ENCODE data around the gene TCTN1.
A peak's percentile ranks its signal among the peaks of the same experiment; 100 is the strongest.

Gene TCTN1

GRCh38 chr12:110683888-110684287 is 70.0 kb downstream of the TCTN1 start:
- no peak for DNase-seq (ENCODE audit: low spot score)

GRCh38 chr12:110684312-110684836 is 70.4 kb downstream of the TCTN1 start:
- DNase-seq (ENCODE audit: low spot score) = no peak

GRCh38 chr12:110686294-110686903 is 72.5 kb downstream of the TCTN1 start:
- no peak for DNase-seq (ENCODE audit: low spot score)

- DNase-seq (ENCODE audit: low spot score) = no peak
These were observed 73.7 kb downstream of the TCTN1 start for GRCh38 chr12:110687396-110688169.

- no peak for DNase-seq (ENCODE audit: low spot score)
These were observed 74.7 kb downstream of the TCTN1 start, which contains the start of gene HVCN1 for GRCh38 chr12:110688446-110689280. TSS of gene HVCN1 (minus strand) at chr12:110689115. CDS start at chr12:110683245, 5,870 bp downstream.

GRCh38 chr12:110689281-110690126 is 75.6 kb downstream of the TCTN1 start:
- no peak for DNase-seq (ENCODE audit: low spot score)

- DNase-seq (ENCODE audit: low spot score) = no peak
These were observed 76.2 kb downstream of the TCTN1 start for GRCh38 chr12:110690127-110690430.

GRCh38 chr12:110693731-110694130 is 79.8 kb downstream of the TCTN1 start:
- DNase-seq (ENCODE audit: low spot score) = no peak

- peak; percentile 50 for DNase-seq (ENCODE audit: low spot score)
These were observed 80.5 kb downstream of the TCTN1 start for GRCh38 chr12:110694330-110694901.

- DNase-seq (ENCODE audit: low spot score) = no peak
These were observed 82.4 kb downstream of the TCTN1 start for GRCh38 chr12:110696283-110696682.

GRCh38 chr12:110697236-110697635 is 83.3 kb downstream of the TCTN1 start:
- DNase-seq (ENCODE audit: low spot score) = no peak

GRCh38 chr12:110698171-110698902 is 84.4 kb downstream of the TCTN1 start:
- DNase-seq (ENCODE audit: low spot score) = peak; percentile 65

All from globus pallidus (tissue), 1 donor.